GM18507 (cell line): ENCODE results near the gene VSIG4.
A peak's percentile ranks its signal among the peaks of the same experiment; 100 is the strongest.

Source experiments
- DNase-seq: peaks from one replicate; pipeline ENCODE4 v3.0.0; 2011; ENCODE audit warnings: low read depth; ENCODE audit not compliant: insufficient read length; ENCODE audit errors: extremely low spot score
- FAIRE-seq: peaks from 2 replicates; lab custom pipeline; 2011; peaks lifted over from hg19 to GRCh38; lab: Jason Lieb, UNC

The VSIG4 gene

DNA sequence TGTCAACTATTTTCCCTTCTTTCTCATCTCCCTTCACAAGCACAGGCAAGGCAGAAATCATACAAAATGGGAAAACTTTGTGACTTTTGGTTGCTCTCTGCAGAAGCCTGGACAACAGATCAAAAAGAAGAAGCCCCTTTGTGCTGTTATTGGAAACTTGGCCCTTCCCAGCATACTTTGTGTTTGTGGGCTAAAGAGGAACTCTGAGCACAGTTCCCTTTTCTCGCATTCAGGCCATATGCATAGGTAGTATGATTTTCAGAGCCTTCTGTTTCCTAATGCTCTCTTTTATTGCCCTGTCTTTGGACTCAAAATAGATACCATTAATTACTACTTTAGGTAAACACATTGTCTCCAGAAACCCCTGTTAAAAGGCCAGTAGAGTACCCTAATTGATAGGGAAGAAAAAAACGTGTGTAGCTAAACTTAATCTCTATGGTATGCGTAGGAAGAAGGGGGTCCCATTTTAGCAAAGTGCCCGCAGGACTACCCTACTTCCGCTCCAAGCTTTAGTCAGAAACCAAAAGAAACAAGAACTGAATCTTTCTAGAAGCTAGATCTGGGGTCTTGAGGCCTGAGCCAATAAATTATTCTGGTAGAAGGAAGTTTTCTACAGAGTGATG lies 26.6 kb downstream of the VSIG4 start:
- DNase-seq (no peak), FAIRE-seq (no peak)

GRCh38 chrX:66012094-66012534 lies 27.8 kb downstream of the VSIG4 start:
- FAIRE-seq: peak; percentile 96

GRCh38 chrX:66009231-66009845 lies 30.5 kb downstream of the VSIG4 start:
- FAIRE-seq: no peak
- DNase-seq: no peak

More at GRCh38 chrX:66012094-66012534, 27.8 kb downstream of the VSIG4 start:
- no peak for DNase-seq

DNA sequence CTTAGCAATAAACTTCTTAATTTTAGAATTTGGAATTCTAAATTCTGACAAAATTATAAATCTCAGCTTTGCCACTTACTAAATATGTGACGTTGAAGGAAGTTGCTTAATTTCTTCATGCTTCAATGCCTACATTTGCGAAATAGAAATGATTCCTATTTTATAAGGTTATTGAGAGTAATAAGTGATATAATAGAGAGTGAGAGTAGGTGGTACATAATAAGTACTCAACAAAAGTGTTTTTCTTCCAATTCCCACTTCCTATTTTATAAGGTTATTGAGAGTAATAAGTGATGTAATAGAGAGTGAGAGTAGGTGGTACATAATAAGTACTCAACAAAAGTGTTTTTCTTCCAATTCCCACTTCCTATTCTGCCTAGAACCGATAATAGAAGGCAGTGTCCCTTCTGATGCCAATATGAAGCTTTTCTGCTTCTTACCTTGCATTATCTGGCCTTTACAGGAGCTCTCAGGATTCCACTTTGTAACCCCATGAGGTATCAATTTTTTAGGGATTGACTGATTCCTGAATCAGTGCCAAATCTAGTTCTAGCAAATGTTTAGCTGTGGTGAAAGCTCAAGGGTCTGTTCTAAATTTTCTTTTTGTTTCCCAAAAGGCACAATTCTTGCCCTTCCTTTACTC lies 31.4 kb downstream of the VSIG4 start:
- FAIRE-seq (peak; percentile 71), DNase-seq (no peak)

DNA sequence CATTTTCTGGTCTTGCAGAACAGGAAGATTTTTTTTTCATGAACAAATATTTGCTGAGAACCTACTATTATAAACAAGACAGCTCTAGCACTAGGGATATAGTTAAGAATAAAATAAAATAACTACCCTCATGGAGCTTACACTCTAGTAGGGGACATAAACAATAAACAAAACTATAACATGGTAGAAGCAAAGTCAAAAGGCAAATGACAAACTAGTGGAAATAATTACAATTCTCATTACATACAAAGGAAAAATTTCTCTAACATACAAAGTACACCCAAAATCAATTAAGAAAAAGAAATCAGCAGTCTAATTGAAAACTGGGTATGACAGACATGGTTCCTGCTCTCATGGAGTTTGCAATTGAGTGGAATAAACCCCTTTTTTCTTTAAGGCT lies 32.0 kb downstream of the VSIG4 start:
- FAIRE-seq (no peak), DNase-seq (no peak)

DNA sequence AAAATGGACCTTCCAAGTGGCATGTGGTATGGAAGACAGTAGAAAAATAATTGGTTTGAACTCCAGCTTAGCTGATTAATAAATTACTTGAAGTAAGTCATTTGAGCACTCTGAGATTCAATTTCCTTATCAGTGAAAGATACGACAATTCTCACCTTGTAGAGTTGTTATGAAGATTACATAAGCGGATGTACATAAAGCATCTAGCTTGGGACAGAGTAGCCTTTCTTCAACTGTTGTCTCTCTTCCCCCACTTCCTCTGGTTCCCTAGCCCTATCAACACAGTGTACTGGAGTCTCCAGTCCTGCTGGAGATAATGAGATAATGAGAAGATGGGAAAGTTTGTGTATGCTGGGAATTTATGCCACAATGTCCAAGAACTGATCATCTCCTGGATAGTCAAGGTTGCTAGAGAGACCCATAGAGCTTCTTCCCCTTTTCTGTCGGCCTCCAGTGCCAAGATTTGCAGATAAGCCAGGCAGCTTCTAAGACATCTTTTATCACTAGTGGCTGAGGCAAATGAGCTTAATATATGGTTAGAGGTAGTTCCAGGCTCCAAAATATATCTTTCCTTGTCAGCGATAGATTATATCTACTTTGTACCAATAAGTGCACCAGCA lies 33.9 kb downstream of the VSIG4 start:
- FAIRE-seq (no peak), DNase-seq (no peak)

GRCh38 chrX:66004928-66005829 lies 34.7 kb downstream of the VSIG4 start:
- DNase-seq (no peak), FAIRE-seq (peak; percentile 81)

- DNase-seq: no peak
- FAIRE-seq: peak; percentile 97
Observed at GRCh38 chrX:66002824-66003680, 36.8 kb downstream of the VSIG4 start.

DNA sequence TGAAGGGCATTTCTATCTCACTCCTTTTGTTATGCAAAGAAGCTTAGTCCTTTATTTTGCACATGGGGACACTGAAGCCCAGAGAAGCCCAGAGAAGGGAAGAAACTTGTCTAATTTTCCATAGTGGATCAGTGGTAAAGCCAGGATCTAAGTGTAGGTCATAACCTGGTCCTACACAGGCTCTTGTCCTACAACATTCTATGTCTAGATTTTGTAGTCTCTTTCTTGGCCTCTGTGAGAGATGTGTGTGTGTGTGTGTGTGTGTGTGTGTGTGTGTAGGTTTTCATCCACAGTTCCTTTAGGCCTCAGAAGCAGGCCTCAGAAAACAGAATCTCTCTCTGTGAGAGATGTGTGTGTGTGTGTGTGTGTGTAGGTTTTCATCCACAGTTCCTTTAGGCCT lies 38.3 kb downstream of the VSIG4 start:
- DNase-seq (no peak), FAIRE-seq (peak; percentile 78)

DNA sequence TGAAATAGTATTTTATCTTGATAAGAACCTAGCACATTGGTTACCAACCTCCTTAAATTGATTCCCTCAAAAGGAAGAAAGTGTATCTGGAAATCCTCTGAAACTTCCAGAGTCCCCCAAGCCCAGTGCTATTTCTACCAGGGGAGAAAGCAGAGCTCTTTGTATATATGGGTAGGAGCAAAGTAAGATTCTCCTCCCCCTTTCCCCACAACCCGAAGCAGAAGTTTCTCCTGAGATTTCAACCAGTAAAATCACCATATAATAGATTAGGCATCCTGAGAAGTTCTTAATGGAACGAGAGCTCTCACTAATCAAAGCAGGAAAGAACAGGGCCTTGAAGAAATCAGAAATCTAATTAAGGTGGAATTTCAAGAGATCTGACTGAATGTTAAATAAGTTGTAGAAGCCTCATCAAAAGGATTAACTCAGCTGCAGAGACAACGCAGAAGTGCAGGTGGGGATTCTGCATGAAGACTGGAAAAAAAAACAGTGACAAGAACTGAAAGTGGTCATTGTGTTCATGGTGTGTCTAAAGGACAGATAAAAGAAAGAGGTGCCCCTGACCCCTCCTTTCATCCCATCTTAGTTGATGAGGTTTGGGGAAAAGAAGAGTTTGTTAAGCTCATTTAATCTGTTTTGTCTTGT lies 39.1 kb downstream of the VSIG4 start:
- no peak for DNase-seq
- peak; percentile 80 for FAIRE-seq

GRCh38 chrX:66000178-66000577 lies 39.7 kb downstream of the VSIG4 start:
- no peak for DNase-seq
- FAIRE-seq: no peak

DNA sequence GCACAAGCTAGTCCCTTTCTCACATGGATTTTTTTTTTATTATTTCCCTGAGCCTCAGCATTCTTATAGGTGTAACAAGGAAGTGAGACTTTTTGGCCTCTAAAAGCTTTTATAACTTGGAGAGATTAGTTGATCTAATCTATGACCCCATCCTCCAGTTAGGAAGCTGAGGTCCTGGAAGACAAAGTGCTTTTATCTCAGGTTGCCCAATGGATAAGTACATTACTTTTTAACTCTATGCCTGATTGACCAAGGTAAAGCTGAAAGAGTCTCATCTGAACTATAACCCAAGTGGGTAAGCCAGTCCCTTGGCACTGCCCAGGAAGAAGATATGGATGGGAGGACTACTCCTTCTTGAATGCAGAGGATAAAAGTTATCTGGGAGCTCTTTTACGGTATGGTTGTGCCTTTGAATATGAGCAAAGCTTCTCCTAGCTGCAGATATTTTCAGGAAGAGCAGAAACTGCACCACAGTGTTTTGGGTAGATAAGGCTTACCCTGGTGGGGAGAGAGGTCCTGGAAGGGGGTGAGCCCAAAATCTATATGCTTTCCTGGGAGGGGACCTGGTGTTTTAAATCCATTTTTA lies 40.2 kb downstream of the VSIG4 start:
- FAIRE-seq: no peak
- no peak for DNase-seq

GRCh38 chrX:65999029-65999562 lies 40.8 kb downstream of the VSIG4 start:
- no peak for FAIRE-seq

GRCh38 chrX:65997978-65998717 lies 41.7 kb downstream of the VSIG4 start:
- peak; percentile 53 for FAIRE-seq
- DNase-seq: no peak

More at GRCh38 chrX:65999029-65999562, 40.8 kb downstream of the VSIG4 start:
- DNase-seq: no peak

- peak; percentile 60 for FAIRE-seq
- no peak for DNase-seq
Observed at GRCh38 chrX:65994519-65995506, 45.1 kb downstream of the VSIG4 start.
